ENCODE data around the gene MINDY3. TPM values are rescaled to one million over a fixed set of nuclear protein-coding genes. Genes with fewer than 3 reads are reported as not detected.

The MINDY3 gene
- total RNA-seq, 1 experiment from 2014 or later = 10.4 TPM

DNA sequence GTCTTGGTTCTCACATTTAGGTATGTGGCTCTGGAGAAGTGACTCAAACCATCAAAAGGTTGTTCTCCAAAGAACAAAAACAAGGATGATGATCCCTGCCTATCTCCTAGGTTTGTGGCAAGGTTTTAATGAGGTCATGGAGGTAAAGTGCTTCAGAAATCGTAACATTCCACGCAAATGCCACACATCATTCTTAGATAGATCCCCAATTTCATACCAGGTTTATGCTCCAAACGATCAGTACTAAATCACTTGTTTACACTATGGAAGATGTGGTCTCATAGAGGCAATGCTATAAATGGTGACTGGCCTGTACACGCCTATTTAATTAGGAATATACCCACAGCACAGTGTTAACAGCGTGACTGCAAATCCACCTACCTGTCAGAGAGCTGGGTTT lies 66.6 kb downstream of the MINDY3 start:
- ChIA-PET CTCF (no interaction called here), POLR2A (interaction anchor here (0.5 kb wide), 1 partner anchor 1018 kb away, joined by 14 read pairs; no protein-coding TSS in a partner anchor)
- no TSS peak for BruUV-seq (replicated peaks)
- Histone ChIP-seq H3K4me3 (ENCODE audit: low read depth in 2 of 2, low read length in 2 of 2) (no peak overlapping the region), H3K27ac (ENCODE audit: low read length) (no peak overlapping the region), H3K27me3 (ENCODE audit: control insufficient read depth, insufficient read depth, low read length) (no peaks in the 10 kb centered on the region), H3K9me3 (ENCODE audit: control insufficient read depth, insufficient read depth, low read depth, low read length) (no peaks in the 10 kb centered on the region), H3K36me3 (ENCODE audit: control insufficient read depth, insufficient read depth, low read length) (no peaks in the 10 kb centered on the region), H3K4me1 (ENCODE audit: control insufficient read depth, insufficient read depth, low read length) (no peaks in the 10 kb centered on the region)
- ATAC-seq (no peak), DNase-seq (ENCODE audit: low read depth, low spot score) (no peak)
- no peak for TF ChIP-seq SIN3A (IDR thresholded peaks at IDR 0.05; ENCODE audit: borderline replicate concordance, insufficient read depth, low read depth, low read length)
- intact Hi-C loops (cut with micrococcal nuclease; ENCODE audit: unreplicated experiment) (no loop called here), in situ Hi-C loops (cut with HindIII; ENCODE audit: low pct_unique_long_range_greater_than_20kb, low sequenced_read_pairs) (no loop called here)

GRCh38 chr10:15792777-15793176 lies 67.5 kb downstream of the MINDY3 start:
- Histone ChIP-seq H3K27ac (ENCODE audit: low read length) (no peak overlapping the region), H3K4me3 (ENCODE audit: low read depth in 2 of 2, low read length in 2 of 2) (no peak overlapping the region), H3K36me3 (ENCODE audit: control insufficient read depth, insufficient read depth, low read length) (no peaks in the 10 kb centered on the region), H3K9me3 (ENCODE audit: control insufficient read depth, insufficient read depth, low read depth, low read length) (no peaks in the 10 kb centered on the region), H3K4me1 (ENCODE audit: control insufficient read depth, insufficient read depth, low read length) (no peaks in the 10 kb centered on the region), H3K27me3 (ENCODE audit: control insufficient read depth, insufficient read depth, low read length) (no peaks in the 10 kb centered on the region)
- ChIA-PET CTCF (no interaction called here), POLR2A (no interaction called here)
- ATAC-seq (no peak), DNase-seq (ENCODE audit: low read depth, low spot score) (no peak)
- intact Hi-C loops (cut with micrococcal nuclease; ENCODE audit: unreplicated experiment) = no loop called here
- TF ChIP-seq, protein P1, sequence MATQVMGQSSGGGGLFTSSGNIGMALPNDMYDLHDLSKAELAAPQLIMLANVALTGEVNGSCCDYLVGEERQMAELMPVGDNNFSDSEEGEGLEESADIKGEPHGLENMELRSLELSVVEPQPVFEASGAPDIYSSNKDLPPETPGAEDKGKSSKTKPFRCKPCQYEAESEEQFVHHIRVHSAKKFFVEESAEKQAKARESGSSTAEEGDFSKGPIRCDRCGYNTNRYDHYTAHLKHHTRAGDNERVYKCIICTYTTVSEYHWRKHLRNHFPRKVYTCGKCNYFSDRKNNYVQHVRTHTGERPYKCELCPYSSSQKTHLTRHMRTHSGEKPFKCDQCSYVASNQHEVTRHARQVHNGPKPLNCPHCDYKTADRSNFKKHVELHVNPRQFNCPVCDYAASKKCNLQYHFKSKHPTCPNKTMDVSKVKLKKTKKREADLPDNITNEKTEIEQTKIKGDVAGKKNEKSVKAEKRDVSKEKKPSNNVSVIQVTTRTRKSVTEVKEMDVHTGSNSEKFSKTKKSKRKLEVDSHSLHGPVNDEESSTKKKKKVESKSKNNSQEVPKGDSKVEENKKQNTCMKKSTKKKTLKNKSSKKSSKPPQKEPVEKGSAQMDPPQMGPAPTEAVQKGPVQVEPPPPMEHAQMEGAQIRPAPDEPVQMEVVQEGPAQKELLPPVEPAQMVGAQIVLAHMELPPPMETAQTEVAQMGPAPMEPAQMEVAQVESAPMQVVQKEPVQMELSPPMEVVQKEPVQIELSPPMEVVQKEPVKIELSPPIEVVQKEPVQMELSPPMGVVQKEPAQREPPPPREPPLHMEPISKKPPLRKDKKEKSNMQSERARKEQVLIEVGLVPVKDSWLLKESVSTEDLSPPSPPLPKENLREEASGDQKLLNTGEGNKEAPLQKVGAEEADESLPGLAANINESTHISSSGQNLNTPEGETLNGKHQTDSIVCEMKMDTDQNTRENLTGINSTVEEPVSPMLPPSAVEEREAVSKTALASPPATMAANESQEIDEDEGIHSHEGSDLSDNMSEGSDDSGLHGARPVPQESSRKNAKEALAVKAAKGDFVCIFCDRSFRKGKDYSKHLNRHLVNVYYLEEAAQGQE (IDR thresholded peaks at IDR 0.05; ENCODE audit: insufficient read depth in 1 of 2, low read depth in 2 of 2, low read length in 1 of 2) = no peak
- TF ChIP-seq SIN3A (IDR thresholded peaks at IDR 0.05; ENCODE audit: borderline replicate concordance, insufficient read depth, low read depth, low read length) (no peak), CTCF (IDR thresholded peaks at IDR 0.05) (no peak), POLR2AphosphoS5 (IDR thresholded peaks at IDR 0.05; ENCODE audit: low read depth, low read length) (no peak), TCF7L2 (IDR thresholded peaks at IDR 0.05; ENCODE audit: low read depth, low read length) (no peak)
- in situ Hi-C loops (cut with HindIII; ENCODE audit: low pct_unique_long_range_greater_than_20kb, low sequenced_read_pairs) = no loop called here
- BruUV-seq (replicated peaks) = no TSS peak

- ATAC-seq (no peak), DNase-seq (ENCODE audit: low read depth, low spot score) (no peak)
- H3K4me3 ChIP-seq (ENCODE audit: low read depth in 2 of 2, low read length in 2 of 2) = no peak overlapping the region
- intact Hi-C loops (cut with micrococcal nuclease; ENCODE audit: unreplicated experiment) (no loop called here), in situ Hi-C loops (cut with HindIII; ENCODE audit: low pct_unique_long_range_greater_than_20kb, low sequenced_read_pairs) (no loop called here)
- no peaks in the 10 kb centered on the region for H3K36me3 ChIP-seq (ENCODE audit: control insufficient read depth, insufficient read depth, low read length)
- no peaks in the 10 kb centered on the region for H3K27me3 ChIP-seq (ENCODE audit: control insufficient read depth, insufficient read depth, low read length)
- H3K9me3 ChIP-seq (ENCODE audit: control insufficient read depth, insufficient read depth, low read depth, low read length) = no peaks in the 10 kb centered on the region
- no peaks in the 10 kb centered on the region for H3K4me1 ChIP-seq (ENCODE audit: control insufficient read depth, insufficient read depth, low read length)
- TF ChIP-seq SIN3A (IDR thresholded peaks at IDR 0.05; ENCODE audit: borderline replicate concordance, insufficient read depth, low read depth, low read length) (no peak), TCF7L2 (IDR thresholded peaks at IDR 0.05; ENCODE audit: low read depth, low read length) (no peak), CTCF (IDR thresholded peaks at IDR 0.05) (no peak), POLR2AphosphoS5 (IDR thresholded peaks at IDR 0.05; ENCODE audit: low read depth, low read length) (no peak)
- TF ChIP-seq, protein P1 (IDR thresholded peaks at IDR 0.05; ENCODE audit: insufficient read depth in 1 of 2, low read depth in 2 of 2, low read length in 1 of 2) = no peak
- H3K27ac ChIP-seq (ENCODE audit: low read length) = no peak overlapping the region
- CTCF ChIA-PET = interaction anchor here (0.7 kb wide), 1 partner anchor 1041 kb away, joined by 3 read pairs; no protein-coding TSS in a partner anchor
- POLR2A ChIA-PET = no interaction called here
- BruUV-seq (replicated peaks) = no TSS peak
These were observed 68.3 kb downstream of the MINDY3 start for GRCh38 chr10:15791816-15792524.

Measured in Panc1 (cell line).